Ureter (tissue), 1 donor: Measurements from ENCODE around the gene EPSTI1. TPM values are rescaled to one million over a fixed set of nuclear protein-coding genes. Genes with fewer than 3 reads are reported as not detected.
"Not testable (repeated sequence)": the region's sequence is repeated elsewhere in the genome, so short reads cannot be mapped to it uniquely, and the experiment has no call there.

Experiments
- DNase-seq: peaks from one replicate; pipeline ENCODE4 v3.0.0-alpha.2; 2020; ENCODE audit warnings: low spot score
- total RNA-seq: library from RNA; stranded (reverse); gene quantifications from one replicate; pipeline ENCODE4 v1.2.4, GENCODE V29; 2023
- donor health status: DM: yes; HTN: yes; CAD: no.

Gene EPSTI1
- total RNA-seq, 1 donor from 2014 or later: 4.1 TPM

DNA sequence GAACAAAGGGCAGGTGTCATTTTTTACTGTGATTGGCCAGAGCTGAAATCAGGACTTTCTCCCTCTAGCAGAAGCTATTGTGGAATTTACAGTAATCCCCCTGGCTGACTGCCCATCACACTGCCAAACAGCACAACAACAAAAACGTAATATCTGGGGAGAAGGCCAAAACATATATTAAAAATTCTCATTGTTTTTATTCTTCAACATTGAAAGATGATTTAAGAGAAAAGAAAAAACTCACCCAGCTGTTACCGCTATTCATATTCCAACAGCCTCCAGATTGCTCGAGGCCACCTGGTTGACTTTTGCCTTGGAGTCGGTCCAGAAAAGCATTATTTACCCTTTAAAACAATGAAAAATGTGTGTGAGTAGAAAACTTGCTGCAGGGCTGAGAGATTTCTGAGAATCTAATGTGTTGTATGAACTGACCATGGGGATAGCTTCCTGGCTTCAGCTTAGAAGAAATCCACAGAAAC is 97.2 kb downstream of the EPSTI1 start:
- no peak for DNase-seq

GRCh38 chr13:42893214-42893671 is 98.8 kb downstream of the EPSTI1 start:
- no peak for DNase-seq

- no peak for DNase-seq
Measured at GRCh38 chr13:42892760-42893159, 99.3 kb downstream of the EPSTI1 start.

- DNase-seq: no peak
Measured at GRCh38 chr13:42891591-42891990, 100.5 kb downstream of the EPSTI1 start.

DNA sequence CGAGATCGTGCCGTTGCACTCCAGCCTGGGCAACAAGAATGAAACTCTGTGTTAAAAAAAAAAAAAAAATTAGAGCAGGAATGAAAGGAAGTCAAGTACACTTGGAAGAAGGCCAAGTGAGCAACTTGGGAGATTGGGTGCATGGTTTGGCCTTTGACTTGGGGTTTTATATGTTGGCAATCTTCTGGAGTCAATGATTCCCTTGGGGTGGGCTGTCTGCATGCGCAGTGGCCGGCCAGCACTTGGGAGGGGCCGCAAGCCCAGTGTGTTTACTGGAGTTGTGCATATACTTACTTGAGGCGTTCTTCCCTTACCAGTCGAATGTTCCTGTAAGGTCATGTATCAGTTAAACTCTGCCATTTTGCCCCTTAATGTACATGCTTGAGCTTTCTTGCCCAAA is 106.7 kb downstream of the EPSTI1 start:
- DNase-seq: no peak

GRCh38 chr13:42883771-42884467 is 108.1 kb downstream of the EPSTI1 start:
- DNase-seq: no peak

DNA sequence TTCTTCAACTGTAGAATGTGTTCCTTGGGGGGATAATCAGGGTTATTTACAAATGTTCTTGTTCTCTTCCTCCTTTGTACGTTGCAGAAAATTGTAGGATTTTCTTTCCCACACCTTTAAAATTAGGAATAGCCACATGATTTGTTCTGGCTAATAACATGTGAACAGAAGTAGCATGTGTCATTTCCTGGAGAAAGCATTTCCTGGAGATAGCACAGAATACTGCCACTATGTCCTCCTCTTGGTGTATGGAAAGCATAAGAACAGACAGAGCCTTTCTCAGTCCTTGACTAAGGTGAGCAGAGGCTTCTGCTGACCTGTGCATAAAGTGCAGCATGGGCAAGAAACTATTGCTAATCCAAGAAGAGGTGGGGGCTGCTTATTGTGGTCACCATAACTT is 108.9 kb downstream of the EPSTI1 start:
- no peak for DNase-seq

DNA sequence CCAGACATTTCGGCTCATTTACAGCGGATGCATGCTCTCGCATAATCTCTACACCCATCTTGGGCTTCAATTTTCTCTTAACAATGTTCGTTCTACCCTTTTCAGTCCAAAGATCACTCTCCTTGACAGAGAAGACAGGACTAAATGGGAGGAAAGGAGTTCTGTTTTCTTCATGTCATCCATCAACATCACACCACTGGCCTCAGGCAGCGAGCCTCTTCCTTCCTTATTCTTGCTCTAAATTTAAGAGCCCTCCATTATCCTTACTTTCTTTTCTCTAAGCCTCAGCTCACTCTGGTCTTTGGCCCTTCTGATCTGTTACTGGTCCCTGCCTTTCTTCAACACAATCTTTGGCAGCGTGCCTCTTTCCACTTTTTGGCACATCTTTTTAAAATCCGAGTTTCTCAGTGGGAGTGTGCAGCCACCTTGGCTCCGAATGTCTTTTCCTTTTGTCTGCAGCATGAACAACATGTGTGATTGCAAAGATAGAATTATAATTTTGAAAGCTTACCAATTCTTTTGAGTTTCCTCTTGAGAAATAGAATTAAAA is 111.9 kb downstream of the EPSTI1 start:
- no peak for DNase-seq

- DNase-seq: no peak
Measured at GRCh38 chr13:42878721-42879120, 113.3 kb downstream of the EPSTI1 start.

DNA sequence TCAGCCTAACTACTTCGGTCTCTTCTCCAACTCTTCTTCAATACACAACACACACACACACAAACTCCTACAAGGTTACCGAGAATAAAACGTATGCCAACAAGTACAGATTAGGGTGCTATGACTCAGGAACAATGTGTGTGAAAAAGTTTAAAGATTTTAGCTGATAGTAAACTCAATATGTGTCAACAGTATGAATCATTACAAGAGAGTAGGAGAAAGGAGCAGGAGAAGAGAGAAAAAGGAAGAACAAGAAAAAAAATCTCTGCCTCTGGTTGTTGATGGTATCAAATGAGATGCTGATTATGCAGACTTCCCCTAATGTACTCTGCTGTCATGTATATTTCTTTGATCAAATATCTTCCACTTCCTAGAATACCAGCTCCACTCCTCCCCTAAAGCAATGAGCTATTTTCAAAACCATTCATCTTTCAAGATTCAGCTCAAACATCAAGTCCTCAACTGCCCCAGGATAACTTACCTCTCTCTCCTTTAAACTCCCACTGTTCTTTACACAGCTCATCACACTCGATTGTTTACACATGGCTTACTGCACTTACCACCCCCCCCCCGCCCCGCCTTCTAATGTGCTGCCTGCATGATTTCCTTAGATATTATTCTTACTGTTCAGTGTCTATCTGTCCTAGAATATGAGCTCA is 115.0 kb downstream of the EPSTI1 start:
- DNase-seq: no peak

DNA sequence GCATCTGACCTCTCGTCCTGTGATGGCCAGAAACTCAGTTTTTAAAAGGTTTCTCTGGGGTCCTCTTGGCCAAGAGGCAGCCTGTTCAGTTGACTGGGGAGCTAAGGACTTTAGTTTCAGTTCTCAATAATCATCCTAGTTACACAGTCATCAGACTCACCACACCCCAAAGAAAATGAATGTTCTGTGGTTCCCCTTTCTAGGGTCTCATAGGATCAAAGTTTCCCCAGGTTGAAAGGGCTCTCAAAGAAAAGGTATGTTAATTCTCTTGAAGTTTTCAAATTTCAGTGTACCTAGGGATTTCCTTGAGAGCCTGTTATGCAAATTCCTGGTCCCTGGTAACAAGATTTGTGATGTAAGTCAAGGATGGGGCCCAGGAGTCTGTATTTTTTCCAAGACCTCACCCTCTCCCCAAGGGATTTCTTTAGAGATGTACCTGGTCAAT is 115.7 kb downstream of the EPSTI1 start:
- no peak for DNase-seq

- no peak for DNase-seq
Measured at GRCh38 chr13:42875475-42876269, 116.4 kb downstream of the EPSTI1 start.

- DNase-seq: no peak
Measured at GRCh38 chr13:42874221-42874620, 117.8 kb downstream of the EPSTI1 start.

DNA sequence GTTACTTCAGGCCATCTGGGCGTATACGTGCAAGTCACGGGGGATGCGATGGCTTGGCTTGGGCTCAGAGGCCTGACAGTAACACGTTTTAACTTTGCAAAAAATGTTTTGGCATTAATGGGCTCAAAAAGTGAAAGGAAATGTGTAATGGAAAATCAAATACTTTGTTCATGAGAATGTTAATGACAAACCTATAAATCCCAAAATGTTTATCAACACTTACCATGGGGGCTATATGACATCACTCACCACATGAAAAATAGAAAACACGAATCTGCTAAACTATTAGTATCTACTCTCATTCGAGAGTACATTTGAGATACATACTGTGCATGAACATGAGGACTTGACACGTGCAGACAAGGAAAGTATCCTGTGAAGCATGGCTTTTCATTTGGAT is 119.0 kb downstream of the EPSTI1 start:
- no peak for DNase-seq

DNA sequence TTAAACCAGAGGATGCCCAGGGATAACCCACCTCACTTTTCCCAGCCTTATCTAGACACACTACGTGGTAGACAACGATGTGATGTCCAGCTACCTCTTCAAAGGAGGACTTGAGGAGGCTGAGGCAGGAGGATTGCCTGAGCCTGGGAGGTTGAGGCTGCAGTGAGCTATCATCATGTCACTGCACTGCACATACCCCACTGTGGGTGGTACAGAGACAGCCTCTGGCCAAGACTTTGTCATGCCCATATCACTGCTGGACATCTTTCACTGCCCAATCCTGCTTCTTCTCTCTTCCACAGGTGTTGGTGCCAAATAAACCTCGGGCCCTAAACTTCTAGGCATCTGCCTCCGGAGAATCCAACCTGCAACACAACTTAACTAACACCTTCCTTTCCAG is 124.8 kb downstream of the EPSTI1 start:
- DNase-seq: no peak

- DNase-seq: no peak
Measured at GRCh38 chr13:42865768-42866102, 126.3 kb downstream of the EPSTI1 start.

- no peak for DNase-seq
Measured at GRCh38 chr13:42864952-42865767, 126.9 kb downstream of the EPSTI1 start.

DNA sequence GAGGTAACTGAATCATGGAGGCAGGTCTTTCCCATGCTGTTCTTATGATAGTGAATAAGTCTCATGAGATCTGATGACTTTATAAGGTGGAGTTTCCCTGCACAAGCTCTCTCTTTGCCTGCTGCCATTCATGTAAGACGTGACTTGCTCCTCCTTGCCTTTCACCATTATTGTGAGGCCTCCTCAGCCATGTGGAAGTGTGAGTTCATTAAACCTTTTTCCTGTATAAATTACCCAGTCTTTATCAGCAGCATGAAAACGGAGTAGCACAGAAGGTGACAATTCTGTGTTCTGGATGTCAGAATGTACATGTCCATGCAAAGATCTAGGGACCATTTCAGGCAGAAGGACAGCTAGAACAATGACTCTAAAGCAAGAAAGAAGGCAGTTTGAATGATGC is 129.7 kb downstream of the EPSTI1 start:
- not testable (repeated sequence) for DNase-seq

- DNase-seq: no peak
Measured at GRCh38 chr13:42860485-42860884, 131.6 kb downstream of the EPSTI1 start.

DNA sequence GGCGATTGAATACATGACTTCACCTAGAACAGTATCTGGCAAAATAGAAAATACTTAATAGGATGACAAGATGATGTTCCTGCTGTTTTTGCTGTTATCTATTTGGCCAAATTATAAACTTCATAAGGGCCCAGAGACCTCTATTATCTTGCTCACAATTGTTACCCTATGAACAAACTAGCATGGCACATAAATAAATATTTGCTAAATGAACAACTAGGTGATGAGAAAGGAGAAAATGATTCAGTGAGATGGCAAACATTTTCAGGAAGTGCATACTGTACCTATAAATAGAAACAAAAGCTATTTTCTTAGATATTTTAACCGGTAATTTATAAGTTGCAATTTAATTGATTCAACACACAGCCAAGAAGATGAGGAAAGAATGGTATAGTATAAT is 132.3 kb downstream of the EPSTI1 start:
- DNase-seq: no peak

- no peak for DNase-seq
Measured at GRCh38 chr13:42855410-42855809, 136.6 kb downstream of the EPSTI1 start.
